Hematopoietic multipotent progenitor cell treated with erythropoietin and hydrocortisone succinate and interleukin-3 and kit ligand, for 6 days (in vitro differentiated cells): ENCODE results near the gene FAM209B.
"Not testable (repeated sequence)": the region's sequence is repeated elsewhere in the genome, so short reads cannot be mapped to it uniquely, and the experiment has no call there.

Source experiments
- DNase-seq: peaks from one replicate; pipeline ENCODE4 v3.0.0-alpha.2; 2015

FAM209B gene

DNA sequence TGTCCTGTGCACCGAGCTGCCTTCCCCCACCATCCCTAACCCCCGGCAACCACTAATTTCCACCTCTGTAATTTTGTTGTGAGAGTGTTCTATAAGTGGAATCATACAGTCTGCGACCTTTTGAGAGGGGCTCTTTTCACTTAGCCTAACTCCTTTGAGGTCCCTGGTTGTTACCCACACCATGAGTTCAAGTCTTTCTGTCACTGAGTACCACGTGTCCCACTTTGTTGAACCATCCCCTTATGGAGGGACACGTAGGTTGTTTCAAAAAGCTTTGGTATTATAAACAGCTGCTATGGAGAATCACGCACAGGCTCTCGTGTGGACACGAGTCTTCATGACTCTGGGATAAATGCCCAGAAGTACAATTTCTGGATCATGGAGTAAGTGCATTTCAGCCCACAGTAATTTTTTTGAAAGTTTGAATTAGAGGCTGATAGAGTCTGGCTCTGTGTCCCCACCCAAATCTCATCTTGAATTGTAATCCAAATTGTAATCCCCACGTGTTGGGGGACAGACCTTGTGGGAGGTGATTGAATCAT is 9.5 kb downstream of the FAM209B start:
- no peak for DNase-seq

DNA sequence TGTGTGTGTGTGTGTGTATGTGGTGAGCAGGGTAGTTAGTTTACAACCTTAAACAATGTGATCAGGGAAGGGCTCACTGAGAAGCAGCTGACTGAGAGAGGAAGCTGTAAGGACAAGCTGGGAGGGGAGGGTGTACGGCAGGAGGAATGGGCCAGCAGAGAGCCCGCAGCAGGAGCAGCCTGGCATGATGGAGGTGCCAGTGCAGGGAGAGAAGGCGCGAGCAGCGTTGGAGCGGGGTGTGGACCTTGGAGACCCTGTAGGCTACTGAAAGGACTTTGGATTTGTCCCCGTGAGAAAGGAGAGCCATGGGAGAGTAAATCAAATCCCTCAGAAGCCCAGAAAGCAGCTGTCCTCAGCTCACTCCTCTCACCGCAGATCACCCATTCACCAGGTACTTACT is 18.5 kb downstream of the FAM209B start:
- DNase-seq, result no peak

DNA sequence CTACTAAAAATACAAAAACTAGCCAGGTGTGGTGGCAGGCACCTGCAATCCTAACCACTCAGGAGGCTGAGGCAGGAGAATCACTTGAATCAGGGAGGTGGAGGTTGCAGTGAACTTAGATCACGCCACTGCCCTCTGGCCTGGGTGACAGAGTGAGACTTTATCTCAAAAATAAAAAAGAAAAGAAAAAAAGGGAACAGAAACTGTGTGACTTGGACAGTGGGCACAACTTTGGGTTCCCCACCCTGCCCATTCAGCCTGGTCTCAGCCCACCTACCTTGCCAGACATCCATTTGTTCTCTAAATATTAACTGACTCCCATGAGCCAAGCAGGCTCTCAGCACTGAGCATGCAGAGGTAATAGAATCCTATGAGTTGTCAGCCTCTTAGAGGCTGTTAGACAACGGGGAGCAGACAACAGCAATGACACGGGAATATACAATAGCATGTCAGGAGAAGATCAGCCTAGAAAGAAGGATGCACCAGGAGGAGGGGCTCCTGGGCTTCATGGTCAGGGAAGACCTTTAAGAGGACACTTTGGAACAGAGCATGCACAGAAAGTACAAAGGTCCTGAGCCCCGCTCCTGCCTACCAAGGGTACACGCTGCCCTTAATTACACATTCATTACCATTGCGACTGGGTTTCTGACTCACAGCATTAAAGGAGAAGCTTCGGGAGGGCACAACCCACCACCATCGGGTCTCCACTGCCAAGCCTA is 20.0 kb downstream of the FAM209B start:
- DNase-seq, result no peak

DNA sequence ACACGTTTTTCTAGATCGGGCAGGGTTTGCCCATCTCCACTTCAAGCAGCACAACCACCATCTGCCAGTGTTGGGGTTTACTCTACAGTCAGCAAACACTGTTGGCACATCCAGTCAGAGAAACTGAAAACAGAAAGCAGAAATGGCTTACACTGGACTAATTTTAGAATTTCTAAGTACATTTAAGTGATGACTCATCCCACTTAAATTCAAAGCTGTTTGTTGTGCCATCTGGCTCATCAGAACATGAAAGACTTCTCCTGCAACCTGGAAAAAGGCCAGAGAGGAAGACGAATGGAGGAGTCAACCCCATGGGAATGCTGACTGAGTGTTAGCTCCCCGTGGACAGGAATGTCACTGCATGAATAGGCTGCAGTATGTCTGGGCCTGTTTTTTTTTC is 21.8 kb downstream of the FAM209B start:
- DNase-seq, result peak; percentile 22

DNA sequence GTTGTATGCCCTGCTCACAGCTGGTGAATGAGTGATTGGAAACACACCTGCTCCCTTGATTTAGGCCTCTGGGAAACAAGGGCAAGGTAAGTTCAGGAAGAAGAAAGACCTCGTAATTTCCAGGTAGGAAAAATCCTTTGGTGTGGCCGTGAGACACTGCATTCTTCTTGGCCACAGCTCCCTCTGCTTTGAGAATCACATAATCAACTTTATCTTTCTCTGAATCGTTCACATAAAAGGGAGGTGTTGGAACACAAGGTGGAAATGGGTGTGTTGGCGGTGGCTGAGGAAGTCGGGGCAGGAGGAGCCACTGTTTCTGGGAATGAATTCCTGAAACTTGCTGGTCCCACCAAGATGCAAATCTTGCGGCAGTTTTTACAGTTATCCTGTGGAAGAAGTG is 25.9 kb downstream of the FAM209B start:
- DNase-seq, result no peak

DNA sequence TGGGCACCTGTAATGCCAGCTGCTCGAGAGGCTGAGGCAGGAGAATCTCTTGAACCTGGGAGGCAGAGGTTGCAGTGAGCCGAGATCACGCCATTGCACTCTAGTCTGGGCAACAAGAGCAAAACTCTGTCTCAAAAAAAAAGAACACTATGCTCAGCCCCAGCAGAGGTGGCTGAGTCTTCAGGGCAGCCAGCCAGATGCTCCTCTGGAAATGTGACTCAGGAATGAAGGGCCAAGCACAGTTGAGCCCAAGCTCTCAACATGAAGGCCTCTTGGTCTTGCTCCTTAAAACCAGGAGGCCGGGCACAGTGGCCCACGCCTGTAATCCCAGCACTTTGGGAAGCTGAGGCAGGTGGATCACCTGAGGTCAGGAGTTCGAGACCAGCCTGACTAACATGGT is 31.5 kb downstream of the FAM209B start:
- not testable (repeated sequence) for DNase-seq

DNA sequence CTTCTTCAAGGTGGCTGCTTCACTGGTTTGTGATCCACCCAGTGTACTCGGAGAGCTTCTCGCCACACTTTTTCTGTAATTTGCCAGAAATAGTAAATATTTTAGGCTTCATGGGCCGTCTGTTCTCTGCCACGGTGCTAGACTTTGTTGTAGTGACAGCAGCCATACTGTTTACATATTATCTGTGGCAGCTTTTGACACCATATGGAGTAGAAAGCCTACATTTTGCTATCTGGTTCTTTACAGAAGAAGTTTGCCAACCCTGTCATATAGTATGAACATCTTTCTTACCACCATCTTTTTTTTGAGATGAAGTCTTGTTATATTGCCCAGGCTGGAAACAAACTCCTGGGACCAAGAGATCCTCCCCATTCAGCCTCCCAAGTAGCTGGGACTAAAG is 32.5 kb downstream of the FAM209B start:
- DNase-seq, result no peak

DNA sequence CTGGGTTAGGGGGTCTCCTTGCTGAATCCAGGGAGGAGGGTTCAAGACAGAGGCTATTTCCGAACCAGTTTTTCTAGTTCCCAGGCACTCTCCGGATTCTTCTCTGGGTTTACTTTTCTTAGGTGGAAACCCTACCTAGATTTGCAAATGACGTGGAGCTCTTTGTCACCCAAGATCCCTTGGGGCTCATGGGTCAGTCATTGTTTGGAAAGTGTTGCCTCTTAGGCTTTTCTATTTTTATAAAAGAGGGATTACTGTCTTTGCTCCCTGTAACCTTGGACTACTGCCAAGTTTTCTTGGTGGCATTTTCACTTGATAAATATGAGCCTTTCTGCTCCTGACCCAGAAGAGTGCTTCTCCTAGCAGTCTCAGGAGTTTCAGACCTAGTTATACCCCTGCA is 33.6 kb downstream of the FAM209B start:
- DNase-seq, result peak; percentile 43

DNA sequence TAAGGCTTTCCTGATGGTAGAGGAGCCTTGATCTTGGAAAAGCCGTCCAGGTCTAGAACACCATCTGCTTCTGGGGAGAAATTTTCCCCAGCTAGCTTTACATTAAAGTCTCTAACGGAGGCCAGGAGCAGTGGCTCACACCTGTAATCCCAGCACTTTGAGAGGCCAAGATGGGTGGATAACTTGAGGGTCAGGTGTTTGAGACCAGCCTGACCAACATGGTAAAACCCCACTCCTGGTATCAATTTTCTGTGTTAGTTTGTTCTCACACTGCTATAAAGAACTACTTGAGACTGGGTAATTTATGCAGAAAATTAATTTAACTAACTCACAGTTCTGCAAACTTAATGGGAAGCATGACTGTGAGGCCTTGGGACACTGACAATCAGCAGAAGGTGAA is 37.8 kb downstream of the FAM209B start:
- no peak for DNase-seq

DNA sequence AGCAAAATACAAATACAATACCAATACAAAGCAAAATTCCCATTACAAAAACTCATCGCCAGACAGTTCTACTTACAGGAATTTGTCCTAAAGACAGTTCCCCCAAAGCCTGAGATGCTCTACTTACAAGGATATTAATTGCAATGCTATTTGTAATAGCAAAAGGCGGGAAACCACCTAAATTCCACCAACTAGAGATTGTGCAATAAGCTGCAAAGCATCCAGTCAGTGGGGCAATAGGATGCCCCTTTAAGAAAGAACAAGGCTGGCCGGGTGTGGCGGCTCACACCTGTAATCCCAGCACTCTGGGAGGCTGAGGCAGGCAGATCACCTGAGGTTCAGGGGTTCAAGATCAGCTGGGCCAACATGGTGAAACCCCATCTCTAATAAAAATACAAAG is 39.1 kb downstream of the FAM209B start:
- DNase-seq, result no peak

DNA sequence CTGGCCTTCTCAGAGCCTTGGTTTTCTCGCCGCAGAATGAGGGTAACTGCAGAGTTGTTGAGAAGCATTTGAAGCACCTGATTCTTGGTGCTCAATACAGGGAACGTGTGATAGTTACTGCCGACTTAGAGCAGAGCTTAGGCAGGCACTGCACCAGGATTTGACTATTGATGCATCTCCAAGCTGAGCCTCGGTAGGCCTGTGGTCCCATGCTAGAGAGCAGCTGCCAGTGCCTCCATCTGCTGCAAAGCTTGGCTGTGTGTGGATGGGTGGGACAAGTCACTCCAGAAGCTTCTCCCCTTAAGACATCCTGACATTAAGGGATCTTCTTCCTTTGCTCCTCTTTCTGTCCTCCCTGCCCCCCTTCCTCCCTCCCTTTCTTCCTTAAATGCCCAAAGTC is 40.9 kb downstream of the FAM209B start:
- no peak for DNase-seq

DNA sequence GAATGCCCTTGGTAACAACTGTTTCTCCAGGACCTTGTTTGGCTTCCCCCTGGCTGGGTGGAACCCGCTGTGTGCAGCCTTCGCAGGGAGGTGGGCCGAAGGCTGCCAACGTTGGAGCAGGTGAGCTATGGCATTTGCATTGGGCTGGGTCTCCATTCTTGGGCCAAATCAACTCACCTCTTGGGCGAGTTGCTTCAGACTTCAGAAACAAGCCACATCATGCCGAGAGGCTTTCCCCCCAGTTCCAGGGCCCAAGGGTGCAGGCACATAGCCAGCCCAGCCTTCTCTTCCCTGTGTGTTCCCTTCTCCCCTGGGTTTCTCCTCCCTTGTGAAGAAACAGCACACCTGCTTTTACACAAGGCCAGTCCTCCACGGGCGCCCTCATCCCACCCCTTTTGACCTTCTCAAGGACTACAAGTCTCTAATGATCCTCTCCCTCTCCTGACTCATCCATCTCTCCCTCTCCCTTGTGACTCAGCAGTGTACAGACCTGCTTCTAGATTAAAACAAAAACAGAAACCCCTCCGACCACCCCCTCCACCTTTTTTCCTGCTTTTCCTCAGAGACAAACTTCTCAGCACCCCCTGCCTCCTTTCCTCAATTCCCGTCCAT is 41.6 kb downstream of the FAM209B start:
- DNase-seq, result no peak

DNA sequence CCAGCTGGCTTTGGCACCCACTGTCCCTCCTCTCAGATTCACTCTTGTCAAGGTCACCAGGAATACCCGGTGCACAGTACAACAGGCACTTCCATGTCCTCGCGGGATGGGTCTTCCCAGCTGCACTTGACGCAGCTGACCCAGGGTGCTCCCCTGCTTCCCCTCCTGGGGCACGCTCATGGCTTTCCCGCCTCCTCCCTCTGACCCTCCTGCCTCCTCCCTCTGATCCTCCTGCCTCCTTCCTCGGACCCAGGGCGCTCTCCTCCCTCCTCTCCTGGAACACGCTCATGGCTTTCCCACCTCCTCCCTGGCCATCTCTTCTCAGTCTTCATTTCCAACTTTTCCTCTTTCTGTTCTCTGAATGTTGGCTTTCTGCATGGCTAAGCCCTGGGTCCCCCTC is 42.1 kb downstream of the FAM209B start:
- no peak for DNase-seq

DNA sequence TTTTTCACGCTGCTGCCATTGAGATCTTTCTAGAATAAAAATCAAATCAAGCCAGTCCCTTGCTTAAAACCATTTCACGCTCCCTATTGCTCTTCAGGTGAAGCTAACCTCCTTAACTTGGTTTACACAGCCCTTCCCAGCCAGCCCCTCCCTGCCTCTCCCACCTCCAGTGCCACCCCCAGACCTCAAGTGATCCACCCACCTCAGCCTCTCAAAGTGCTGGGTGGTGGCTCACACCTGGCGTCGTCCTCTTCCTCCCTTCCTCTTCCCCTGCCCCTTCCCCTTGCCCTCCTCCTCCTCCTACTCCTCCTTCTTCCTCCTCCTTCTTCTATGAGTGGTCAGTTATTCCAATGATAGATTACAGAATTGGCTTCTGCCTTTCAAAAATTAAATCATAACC is 42.9 kb downstream of the FAM209B start:
- DNase-seq, result no peak

DNA sequence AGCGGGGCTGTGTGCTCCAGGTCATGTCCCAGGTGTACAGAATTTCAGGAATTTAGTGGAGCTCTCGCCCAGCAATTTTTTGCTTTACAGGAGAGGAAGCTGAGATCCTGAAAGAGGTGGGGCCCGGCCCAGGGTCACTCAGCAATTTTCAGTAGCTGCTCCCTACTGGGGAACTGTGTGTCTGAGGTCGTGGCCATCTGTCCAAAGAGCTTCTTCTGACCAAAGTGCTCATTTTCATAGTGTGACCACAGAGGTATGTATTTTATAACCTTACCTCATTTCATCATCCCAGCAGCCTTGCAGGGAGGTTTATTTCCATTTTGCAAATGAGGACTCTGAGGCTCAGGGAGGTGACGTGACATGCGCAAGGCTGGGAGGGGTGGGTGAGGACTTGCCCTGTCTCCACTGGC is 46.3 kb downstream of the FAM209B start:
- no peak for DNase-seq

DNA sequence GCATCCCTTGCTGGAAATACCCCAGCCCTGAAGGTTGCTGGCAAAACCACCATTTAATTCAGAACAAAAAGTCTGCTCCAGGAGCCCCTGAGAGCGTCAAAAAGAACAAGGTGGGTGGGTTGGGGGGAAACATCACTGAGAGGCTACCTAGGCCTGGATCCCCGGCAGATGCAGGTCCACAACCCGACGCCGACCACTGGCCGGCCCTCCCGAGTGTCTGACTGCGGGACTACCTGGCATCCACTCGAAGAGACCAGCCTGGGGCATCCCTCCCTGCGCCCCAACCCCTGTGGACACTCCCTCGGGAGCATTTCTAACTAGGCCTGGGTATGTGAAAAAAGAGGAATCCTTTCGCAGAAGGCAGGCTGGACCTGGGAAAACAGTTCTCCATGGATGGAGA is 47.2 kb downstream of the FAM209B start:
- DNase-seq, result no peak

DNA sequence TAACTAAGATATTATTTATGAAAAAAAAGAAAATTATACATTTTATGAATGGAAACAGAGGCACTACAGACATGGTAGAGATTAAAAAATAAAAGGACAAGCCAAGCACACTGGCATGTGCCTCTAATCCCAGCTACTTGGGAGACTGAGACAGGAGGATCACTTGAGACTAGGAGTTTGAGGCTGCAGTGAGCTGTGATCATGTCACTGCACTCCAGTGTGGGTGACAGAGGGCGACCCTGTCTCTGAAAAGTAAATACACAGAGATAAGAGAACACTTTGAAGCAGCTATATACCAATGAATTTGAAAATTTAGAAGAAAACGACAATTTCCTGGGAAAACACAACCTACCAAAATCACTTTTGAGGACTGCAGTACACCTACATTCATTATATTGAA is 48.7 kb downstream of the FAM209B start:
- no peak for DNase-seq

DNA sequence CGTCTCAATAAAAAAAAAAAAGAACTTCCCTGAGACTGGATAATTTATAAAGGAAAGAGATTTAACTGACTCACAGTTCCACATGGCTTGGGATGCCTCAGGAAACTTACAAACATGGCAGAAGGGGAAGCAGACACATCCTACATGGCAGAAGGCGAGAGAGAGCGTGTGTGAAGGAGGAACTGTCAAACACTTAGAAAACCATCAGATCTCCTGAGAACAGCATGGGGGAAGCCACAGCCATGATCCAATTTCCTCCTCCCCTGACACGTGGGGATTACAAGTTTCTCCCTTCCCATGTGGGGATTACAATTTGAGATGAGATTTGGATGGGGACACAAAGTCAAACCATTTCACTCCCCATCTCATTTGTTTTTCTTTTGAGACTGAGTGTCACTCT is 49.5 kb downstream of the FAM209B start:
- DNase-seq, result no peak

DNA sequence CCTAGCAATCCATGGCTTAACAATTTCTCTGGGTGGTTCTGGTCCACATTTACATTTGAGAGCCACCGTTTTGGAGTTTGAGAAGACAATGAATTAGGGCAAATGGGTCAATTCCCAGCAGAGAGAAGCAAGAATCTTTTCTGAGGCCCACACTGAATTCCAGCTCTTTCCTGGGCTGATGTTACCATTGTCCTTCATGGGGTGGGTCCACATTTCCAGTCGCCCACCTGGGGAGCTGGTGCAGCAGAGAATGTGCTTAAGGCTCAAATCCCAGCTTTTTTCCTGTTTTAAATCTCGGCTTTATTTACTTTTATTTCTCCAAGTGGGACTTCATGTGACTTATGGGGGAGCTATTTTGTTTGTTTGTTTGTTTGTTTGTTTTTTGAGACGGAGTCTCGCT is 51.9 kb downstream of the FAM209B start:
- no peak for DNase-seq
